ENCODE measurements around the gene DNAI7. TPM values are rescaled to one million over a fixed set of nuclear protein-coding genes. Genes with fewer than 3 reads are reported as not detected.

The DNAI7 gene
- total and polyA plus RNA-seq, 2 donors (not counting 1 experiment from before 2014, with no cell fraction given) = 0.62 TPM; not detected in 1

DNA sequence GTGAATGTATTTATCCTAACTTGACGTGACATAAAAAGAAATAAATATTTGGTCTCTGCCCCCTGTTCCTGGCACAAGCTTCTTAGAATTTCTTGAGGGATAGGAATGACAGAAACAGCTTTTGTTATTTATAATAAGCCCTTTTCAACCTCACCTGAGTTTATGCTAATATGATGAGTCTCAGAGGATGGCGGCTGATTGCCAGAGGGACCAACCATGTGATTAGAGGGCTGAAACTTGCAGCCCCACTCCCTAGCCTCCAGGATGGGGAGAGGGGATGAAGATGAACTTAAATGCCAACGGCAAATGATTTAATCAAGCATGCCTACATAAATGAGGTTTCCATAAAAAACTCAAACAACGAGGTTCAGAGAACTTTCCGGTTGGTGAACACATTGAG, 42.9 kb downstream of the DNAI7 start:
- no peaks in the 10 kb centered on the region for H3K9me3 Mint-ChIP-seq (ENCODE audit: insufficient read depth)
- no peak overlapping the region for H2AFZ ChIP-seq (ENCODE audit: insufficient read depth, low read depth, low read length, poor library complexity, severe bottlenecking)
- POLR2A ChIA-PET = no interaction called here
- no peak overlapping the region for H3K4me3 Mint-ChIP-seq
- H3K4me2 ChIP-seq (replicated peaks; ENCODE audit: low read depth, low read length, poor library complexity, severe bottlenecking) = no peak overlapping the region
- no peaks in the 10 kb centered on the region for H4K20me1 ChIP-seq (ENCODE audit: control insufficient read depth, insufficient read depth, low read length, poor library complexity, severe bottlenecking)
- TF ChIP-seq EZH2 (IDR thresholded peaks at IDR 0.05; ENCODE audit: borderline replicate concordance, insufficient read depth, low read depth, low read length, poor library complexity, severe bottlenecking) = no peak
- TF ChIP-seq, protein P1, sequence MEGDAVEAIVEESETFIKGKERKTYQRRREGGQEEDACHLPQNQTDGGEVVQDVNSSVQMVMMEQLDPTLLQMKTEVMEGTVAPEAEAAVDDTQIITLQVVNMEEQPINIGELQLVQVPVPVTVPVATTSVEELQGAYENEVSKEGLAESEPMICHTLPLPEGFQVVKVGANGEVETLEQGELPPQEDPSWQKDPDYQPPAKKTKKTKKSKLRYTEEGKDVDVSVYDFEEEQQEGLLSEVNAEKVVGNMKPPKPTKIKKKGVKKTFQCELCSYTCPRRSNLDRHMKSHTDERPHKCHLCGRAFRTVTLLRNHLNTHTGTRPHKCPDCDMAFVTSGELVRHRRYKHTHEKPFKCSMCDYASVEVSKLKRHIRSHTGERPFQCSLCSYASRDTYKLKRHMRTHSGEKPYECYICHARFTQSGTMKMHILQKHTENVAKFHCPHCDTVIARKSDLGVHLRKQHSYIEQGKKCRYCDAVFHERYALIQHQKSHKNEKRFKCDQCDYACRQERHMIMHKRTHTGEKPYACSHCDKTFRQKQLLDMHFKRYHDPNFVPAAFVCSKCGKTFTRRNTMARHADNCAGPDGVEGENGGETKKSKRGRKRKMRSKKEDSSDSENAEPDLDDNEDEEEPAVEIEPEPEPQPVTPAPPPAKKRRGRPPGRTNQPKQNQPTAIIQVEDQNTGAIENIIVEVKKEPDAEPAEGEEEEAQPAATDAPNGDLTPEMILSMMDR (IDR thresholded peaks at IDR 0.05) = no peak
- CTCF ChIA-PET = interaction anchor here (5.5 to 5.8 kb wide), 2 partner anchors 22 to 160 kb away, joined by 55 to 56 read pairs; no protein-coding TSS in a partner anchor
- no peak overlapping the region for H3K27ac ChIP-seq (ENCODE audit: low read length in 2 of 2)
- peaks cover 0 to 4% (median 0%) of the 10 kb centered on the region in 3 donors for H3K9me3 ChIP-seq (ENCODE audit: control extremely low read depth in 1 of 3, control insufficient read depth in 2 of 3, insufficient read depth in 1 of 3, low read length in 2 of 3)
- ATAC-seq (ENCODE audit: low read depth) (no peak), DNase-seq (no peak)
- H3K27me3 Mint-ChIP-seq = no peaks in the 10 kb centered on the region
- peaks cover 22 to 27% of the 10 kb centered on the region in 2 donors for H3K4me1 ChIP-seq (ENCODE audit: control insufficient read depth in 2 of 2, insufficient read depth in 2 of 2, low read length in 2 of 2)
- no peaks in the 10 kb centered on the region for H3K36me3 ChIP-seq (replicated peaks in 1 of 2; ENCODE audit: control extremely low read depth in 1 of 2, control insufficient read depth in 1 of 2, extremely low read depth in 1 of 2, insufficient read depth in 2 of 2, low read length in 1 of 2)
- WGBS (ENCODE audit: insufficient coverage) = no CpG with 5 or more reads among the region's 5 CpGs
- H3K27ac Mint-ChIP-seq = no peak overlapping the region
- intact Hi-C loops (cut with micrococcal nuclease) = no loop called here
- H3K79me2 ChIP-seq (ENCODE audit: control insufficient read depth, insufficient read depth, low read length) = no peaks in the 10 kb centered on the region
- H3K27me3 ChIP-seq (replicated peaks in 1 of 4; ENCODE audit: control extremely low read depth in 1 of 4, control insufficient read depth in 3 of 4, insufficient read depth in 4 of 4, low read length in 3 of 4) = no peaks in the 10 kb centered on the region
- no peak overlapping the region for H3K4me3 ChIP-seq (ENCODE audit: control extremely low read depth in 1 of 5, extremely low read depth in 1 of 5, insufficient read depth in 1 of 5, low read depth in 2 of 5, low read length in 4 of 5)
- no peak overlapping the region for H3K9ac ChIP-seq (ENCODE audit: low read length)
- peaks cover 21% of the 10 kb centered on the region for H3K4me1 Mint-ChIP-seq

DNA sequence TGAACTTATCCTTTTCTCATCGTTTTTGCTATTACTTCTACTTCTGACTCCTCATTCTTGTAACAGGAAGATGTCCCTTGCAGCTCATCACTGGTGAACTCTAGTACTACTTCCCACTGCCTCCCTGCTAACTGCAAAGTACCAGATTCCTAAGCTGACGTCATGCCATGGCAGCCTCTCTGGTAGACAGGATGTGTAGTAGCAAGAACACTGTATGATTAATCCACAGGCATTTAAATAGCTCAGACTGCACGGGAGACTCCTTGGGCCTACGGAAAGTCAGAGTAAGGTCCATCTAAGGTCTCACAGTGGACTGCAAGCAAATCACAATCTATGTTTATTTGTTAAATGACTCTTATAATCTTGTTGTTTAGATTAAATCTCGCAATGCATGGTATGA, 43.5 kb downstream of the DNAI7 start:
- 48% methylated on average over 2 of the region's 5 CpGs for WGBS (ENCODE audit: insufficient coverage)
- ATAC-seq (ENCODE audit: low read depth) = no peak
- no peak overlapping the region for H3K4me3 ChIP-seq (ENCODE audit: control extremely low read depth in 1 of 5, extremely low read depth in 1 of 5, insufficient read depth in 1 of 5, low read depth in 2 of 5, low read length in 4 of 5)
- CTCF ChIA-PET = interaction anchor here (1.5 to 5.8 kb wide), 3 partner anchors 21 to 159 kb away, joined by 4 to 56 read pairs (median 55); partner anchors contain the start of genes DNAI7 and ETFRF1
- no peak overlapping the region for H3K9ac ChIP-seq (ENCODE audit: low read length)
- no peaks in the 10 kb centered on the region for H3K9me3 Mint-ChIP-seq (ENCODE audit: insufficient read depth)
- DNase-seq = no peak
- H3K4me1 Mint-ChIP-seq = peaks cover 18% of the 10 kb centered on the region
- H3K4me1 ChIP-seq (ENCODE audit: control insufficient read depth in 2 of 2, insufficient read depth in 2 of 2, low read length in 2 of 2) = peaks cover 18 to 21% of the 10 kb centered on the region in 2 donors
- peak overlapping the region; percentile 12 for H2AFZ ChIP-seq (ENCODE audit: insufficient read depth, low read depth, low read length, poor library complexity, severe bottlenecking)
- no peak overlapping the region for H3K27ac ChIP-seq (ENCODE audit: low read length in 2 of 2)
- no peaks in the 10 kb centered on the region for H3K27me3 Mint-ChIP-seq
- H3K4me2 ChIP-seq (replicated peaks; ENCODE audit: low read depth, low read length, poor library complexity, severe bottlenecking) = no peak overlapping the region
- no peaks in the 10 kb centered on the region for H4K20me1 ChIP-seq (ENCODE audit: control insufficient read depth, insufficient read depth, low read length, poor library complexity, severe bottlenecking)
- H3K36me3 ChIP-seq (replicated peaks in 1 of 2; ENCODE audit: control extremely low read depth in 1 of 2, control insufficient read depth in 1 of 2, extremely low read depth in 1 of 2, insufficient read depth in 2 of 2, low read length in 1 of 2) = no peaks in the 10 kb centered on the region
- POLR2A ChIA-PET = no interaction called here
- TF ChIP-seq EZH2 (IDR thresholded peaks at IDR 0.05; ENCODE audit: borderline replicate concordance, insufficient read depth, low read depth, low read length, poor library complexity, severe bottlenecking) = no peak
- no peaks in the 10 kb centered on the region for H3K79me2 ChIP-seq (ENCODE audit: control insufficient read depth, insufficient read depth, low read length)
- no peaks in the 10 kb centered on the region for H3K27me3 ChIP-seq (replicated peaks in 1 of 4; ENCODE audit: control extremely low read depth in 1 of 4, control insufficient read depth in 3 of 4, insufficient read depth in 4 of 4, low read length in 3 of 4)
- no peak overlapping the region for H3K27ac Mint-ChIP-seq
- no peak overlapping the region for H3K4me3 Mint-ChIP-seq
- intact Hi-C loops (cut with micrococcal nuclease) = no loop called here
- no peaks in the 10 kb centered on the region for H3K9me3 ChIP-seq (ENCODE audit: control extremely low read depth in 1 of 3, control insufficient read depth in 2 of 3, insufficient read depth in 1 of 3, low read length in 2 of 3)

Data from B cell (primary cell).